GOT3 (cell line): ENCODE measurements around the gene MOSPD3.

Experiments used
- DNase-seq: peaks from one replicate; lab custom pipeline; 2025; ENCODE audit warnings: mixed read lengths; lab: John Stamatoyannopoulos, UW

MOSPD3 gene

DNA sequence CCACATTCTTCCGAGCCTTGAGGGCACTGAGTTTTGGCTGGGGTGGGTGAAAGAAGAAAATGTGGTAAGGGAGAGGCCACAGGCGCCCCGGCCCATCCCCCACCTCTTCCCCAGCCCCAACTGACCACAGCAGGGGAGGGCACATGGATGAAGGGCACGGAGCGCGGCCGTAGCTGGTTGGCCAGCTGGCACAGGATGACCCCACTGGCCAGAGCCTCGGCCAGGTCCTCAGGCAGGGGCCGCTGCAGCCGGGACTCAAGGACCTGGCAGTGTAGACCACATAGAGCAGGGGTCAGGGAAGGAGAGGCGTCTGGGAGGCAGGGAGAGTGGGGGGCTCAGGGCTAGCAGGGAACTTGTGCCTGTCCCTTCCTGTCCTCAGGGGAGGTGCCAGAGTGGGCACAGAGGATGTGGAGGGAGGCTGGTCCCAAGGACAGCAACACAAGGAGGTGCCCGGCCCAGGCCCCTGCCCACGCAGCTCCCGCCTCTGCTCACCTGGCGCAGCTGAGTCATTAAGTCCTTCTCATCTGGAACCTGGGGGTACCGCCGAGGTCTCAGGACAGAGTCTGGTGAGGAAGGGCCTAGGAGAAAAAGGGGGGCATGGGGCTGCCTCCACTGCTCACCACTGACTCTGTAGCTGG is 36.5 kb upstream of the MOSPD3 start:
- no peak for DNase-seq

DNA sequence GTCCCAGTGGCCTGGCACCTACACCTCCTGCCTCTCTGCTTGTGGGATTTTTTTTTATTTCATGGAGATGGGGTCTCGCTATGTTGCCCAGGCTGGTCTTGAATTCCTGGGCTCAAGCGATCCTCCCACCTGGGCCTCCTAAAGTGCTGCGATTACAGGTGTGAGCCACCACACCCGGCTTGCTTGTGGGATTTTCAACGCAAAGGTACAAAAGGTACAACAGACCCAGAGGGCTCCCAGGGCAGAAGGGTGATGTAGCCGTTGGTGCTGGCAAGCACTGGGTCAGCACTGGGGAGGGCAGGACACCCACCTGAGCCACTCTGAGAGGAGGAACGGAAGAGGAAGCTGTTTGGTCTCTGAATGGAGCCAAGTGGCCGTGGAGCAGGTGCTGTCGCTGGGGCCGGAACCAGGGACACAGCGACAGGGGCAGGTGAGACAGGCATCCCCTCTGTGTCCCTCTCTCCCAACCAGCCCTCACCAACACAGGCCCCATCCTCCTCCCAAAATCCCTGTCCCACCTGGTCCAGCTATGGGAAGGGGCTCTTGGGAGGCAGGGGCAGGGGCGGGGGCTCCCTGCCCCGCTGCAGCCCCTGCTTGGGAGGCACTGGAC is 35.9 kb upstream of the MOSPD3 start:
- DNase-seq = no peak

DNA sequence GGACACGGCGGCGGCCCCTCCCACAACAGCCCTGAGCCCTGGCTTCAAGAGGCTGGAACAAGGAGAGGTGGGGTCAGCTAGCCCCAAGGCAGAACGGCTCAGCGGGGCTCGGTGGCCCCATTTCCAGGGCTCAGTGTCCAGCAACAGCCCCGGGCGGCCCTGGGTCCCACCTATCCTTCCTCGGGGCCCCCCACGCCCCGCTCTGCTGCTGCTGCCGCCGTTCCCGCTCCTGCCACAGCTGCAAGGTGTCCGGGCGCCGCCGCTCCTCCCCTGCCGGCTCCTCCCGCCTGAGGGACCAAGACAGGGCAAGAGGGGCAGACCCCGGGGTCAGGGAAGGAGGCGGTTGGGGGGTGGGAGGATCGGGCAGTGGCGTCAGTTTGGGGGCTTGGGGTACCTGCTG is 35.2 kb upstream of the MOSPD3 start:
- no peak for DNase-seq

DNA sequence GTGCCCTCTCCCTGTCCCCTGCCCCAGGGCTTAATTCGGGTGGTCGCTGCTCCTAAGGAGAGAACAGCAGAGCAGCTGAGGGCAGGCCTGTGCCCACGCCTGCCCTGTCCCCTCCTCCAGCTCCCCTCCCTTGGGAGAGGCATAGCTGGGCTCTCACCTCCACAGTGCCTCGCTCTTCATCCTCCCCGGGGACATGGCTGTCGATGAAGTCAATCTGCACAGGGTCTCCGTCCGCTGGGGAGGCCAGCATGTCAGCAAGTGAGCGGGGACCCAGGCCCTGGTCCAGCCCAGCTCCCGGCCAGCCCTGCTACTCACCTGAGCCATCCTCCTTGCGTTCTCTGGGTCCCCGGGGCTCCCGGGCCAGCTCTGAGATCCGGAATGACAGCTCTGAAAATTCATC is 34.8 kb upstream of the MOSPD3 start:
- no peak for DNase-seq

DNA sequence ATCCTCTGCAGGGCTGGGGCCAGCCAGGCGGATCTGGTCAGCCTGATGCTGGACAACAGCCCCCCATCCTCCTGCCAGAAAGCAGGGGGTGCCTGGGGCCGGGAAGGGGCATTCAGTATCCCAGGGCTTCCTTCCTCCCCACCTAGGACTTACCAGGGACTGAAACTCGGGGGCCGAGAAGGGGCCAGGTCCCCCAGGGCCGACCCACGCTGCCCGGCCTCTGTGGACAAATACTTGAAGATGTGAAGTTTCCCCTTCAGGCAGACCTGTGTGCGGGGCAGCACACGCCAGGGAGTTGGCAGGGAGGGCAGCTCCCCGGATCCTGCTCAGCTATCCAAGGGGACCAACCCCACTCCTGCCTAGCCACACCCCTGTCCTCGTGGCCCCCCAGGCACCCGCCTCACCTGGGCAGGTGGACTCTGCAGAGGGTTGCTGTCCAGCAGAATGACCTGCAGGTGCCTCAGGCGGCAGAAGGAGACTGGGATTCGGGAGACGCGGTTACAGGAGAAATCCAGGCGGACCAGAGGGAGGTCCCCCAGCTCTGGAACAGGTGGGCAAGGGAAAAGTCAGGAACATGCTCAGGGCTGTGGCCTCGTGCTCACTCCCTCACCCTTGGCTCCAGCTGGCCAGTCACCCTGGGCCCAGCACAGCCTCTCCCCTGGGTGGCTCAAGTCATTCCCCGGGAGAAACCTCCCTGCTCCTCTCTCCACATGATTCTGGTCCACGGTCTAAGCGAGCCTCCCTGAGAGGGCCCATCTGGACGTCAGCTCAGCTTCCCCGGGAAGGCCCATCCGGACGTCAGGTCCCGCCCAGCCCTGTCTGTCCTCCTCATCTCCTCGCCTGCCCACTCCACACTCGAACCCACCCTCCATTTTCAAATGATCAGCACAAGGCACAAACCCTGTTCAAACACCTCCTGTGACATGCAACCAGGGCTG is 33.8 kb upstream of the MOSPD3 start:
- DNase-seq = no peak

DNA sequence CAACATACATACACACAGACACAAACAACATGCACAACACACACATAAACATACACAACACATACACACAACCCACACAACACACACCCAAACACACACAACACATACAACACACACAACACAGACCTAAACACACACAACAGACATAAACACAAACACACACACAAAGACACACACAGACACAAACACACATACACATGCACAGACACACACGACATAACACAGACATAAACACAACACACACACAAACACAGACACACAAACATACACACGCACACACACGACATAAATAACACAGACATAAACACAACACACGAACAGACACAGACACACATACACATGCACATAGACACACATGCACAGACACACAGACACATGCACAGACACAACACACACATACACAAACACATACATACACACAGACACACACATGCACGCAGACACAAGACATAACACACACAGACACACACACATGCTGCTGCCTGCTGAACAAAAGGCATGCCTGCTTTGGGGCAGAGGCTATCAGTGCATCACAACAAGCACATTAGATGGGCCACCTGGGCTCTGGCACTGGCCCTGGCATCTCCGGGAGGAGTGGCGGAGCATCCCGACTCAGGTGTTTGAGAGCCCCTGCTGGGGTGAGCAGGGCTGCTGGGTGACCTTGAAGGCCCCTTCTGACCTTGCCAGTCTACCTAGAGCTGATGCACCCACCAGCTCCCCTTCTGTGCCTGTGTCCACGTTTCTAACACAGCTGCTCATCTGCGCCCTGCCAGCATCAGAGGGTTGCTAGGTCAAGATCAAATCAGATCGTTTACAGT is 31.7 kb upstream of the MOSPD3 start:
- no peak for DNase-seq

DNA sequence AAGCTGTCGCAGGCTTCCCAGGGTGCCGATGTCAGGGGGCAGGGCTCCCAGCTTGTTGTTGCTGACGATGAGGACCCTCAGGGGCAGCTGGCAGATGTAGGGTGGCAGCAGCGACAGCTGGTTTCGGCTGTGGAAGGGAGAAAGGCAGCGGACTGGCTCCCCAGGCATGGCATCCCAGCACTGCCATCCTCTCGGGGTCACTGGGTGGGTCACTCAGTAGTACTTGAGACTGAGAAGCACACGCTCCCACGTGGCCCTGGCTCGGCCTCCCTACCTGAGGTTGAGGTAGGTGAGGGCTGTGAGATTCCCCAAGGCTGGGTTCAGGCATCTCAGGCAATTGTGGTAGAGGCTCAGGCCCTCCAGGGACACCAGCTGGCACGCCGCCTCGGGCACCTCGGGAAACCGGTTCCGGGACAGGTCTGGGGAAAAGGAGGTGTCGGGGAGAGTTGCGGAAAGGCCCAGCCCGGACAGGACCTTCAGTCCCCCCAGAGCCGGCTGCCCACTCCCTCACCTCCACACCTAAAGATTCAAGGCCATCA is 30.2 kb upstream of the MOSPD3 start:
- no peak for DNase-seq

DNA sequence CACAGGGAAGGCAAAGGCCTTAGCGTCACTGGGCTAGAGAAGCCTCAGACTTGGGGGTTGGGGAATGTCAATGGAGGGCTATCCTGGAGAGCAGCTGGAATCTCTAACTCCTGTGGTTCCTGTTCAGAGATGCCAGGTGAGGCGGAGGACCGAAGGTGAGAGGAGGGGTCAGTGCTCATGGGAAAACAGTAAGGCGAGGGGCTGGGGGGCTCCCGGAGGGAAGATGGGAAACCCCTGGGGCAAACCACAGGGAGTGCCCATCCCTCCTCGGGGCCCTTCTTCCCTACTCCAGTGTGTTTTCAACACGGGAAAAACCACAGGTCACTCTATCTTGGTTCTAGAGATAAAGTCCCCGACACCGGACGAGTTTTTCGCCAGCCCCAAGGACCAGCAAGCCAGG is 29.7 kb upstream of the MOSPD3 start:
- DNase-seq = no peak

DNA sequence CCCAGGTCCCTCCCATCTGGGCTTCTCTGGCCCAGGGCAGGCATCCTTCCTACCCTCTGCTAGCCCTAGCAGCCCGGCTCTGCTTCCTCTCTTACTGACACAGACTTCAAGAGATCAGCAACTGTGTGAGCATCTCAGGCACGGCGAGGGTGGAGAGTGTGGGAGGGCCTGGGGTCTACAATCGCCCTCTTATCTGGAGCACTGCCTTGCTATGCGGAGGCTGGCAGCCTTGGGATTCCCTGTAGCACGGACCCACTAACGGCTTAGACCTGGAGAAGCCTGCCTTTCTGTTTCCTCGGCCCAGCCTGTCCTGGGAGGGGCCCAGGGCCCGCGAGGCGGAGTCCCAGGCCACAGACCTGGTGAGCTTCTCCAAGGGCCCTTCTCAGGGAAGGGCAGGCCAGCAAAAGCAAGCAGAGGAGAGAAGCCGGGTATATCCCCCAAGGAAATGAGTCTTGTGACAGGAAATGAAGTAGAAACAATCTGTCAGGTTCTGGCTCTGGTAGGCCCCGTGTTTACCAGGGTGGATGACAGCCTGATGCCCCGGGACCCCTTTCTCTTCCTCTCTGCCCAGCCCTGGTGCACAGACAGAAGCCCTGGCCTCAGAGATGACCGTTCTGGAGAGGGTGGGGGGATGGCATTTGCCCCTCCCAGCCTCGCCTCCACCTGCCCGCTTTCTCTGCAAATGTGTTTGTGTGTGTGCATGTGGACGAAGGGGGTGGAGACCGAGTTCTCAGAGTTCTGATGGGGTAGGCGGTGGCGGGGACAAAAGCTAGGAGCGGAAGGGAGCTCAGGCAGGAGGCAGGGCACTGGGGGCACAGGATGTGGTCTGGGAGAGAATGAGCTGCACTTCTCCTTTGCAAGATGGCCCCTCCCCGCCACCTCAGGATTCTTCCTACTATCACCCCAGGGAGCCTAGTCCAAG is 28.9 kb upstream of the MOSPD3 start:
- DNase-seq = no peak

DNA sequence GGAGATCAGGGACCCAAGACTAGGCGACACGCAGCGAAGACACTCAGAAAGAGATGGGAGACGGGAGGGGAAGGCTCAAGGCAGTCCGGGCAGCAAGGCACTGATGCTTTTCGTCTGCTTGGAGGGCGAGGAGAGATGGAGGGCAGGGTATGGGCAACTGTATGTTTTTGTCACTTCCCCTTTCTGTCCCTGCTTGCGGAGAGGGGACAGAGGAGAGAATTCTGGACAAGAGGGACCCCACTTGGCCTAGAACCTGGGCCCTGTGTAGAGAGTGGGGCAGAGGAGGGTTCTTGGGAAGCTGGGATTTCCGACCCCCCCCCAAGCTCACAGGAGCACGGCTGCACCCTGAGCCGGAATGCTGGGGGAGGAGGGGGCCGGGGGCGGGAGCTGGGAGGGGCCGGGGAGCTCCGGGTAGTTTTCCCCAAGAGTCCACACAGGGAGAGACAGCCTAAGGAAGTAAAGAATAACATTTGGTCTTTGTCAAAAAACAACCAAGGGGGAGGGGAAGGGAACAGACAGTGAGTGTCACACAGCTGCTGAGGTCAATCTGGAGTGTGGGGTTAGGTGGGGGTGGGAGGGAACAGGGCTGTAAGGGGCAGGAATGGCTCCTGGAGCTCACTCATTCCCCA is 28.2 kb upstream of the MOSPD3 start:
- DNase-seq = no peak

DNA sequence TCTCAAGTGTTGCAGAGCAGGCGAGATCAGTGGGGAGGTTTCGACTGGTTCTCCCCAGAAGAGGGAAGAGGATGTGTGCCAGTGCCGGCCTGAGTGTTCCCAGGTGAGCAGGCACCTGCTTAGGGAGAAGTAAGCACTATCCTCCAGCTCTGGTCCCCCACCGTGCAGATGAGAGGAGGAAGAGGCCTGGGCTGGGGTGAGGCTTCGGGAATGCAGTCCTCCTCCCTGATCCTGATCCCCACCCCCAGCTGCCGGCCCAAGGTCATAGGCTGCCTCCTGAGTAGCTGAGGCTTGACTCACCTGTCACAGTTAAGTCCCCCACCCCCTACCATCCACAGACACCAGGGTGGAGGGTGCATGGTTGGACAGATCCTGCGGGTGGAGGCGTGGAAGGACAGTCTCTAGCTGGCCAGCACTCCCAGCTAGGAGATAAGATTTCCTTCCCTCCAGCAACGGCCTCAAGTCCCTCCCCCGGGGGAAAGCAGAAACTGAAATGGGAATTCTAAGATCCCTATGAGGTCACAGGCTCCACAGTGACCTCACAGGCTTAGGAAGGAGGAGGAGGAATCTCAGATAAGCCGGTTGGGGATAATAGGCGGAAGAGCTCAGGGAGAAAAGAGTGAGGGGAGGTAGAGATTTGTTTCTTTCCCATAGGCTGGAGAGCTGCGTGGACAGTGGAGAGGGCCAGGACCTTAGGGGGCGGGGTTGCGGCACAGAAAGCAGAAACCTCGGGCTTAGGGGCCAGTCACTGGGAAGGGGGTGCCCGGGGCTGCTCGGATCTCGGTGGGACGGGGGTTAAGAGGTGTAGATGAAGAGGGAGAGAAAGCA is 27.4 kb upstream of the MOSPD3 start:
- no peak for DNase-seq

DNA sequence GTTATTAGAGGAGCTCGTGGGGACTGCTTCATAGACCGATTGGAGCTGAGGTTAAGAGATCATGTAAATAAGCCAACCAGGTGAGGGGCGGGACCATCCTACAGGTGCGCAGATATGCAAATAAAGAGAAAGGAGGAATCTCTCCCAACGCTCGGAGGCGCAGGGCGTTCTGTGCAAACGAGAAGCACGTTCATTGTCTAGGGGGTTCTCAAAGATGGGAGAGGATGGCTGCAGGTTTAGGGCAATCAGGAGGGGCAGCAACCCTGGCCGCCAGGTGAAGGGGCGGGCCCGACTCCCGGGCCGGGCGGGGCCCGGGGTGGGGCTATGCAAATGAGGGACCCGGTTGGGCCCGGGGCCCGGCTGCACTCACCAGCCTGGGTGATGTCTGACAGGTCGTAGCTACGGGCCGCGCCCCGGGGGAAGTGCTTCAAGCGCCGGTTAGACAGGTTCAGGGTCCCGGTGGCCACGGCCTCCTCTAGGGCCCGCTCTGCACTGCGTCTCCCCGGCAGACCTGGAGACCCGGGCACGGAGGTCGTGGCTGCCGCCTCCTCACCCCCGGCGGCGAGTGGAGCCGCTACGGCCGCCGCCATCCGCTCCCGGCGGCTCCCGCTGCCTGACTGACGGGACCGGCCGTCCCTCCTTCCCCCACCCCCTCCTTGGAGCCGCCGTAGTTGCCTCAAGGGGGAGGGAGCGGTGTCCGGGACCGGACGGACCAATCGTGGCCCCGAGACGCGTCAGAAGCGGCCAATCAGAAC is 26.7 kb upstream of the MOSPD3 start, which contains the start of gene LRCH4:
Gene LRCH4, minus strand, starts transcription at position 619 of the 755 bp plus-strand sequence. Its CDS starts 29 bp downstream, at position 590.
- peak; percentile 54 for DNase-seq

DNA sequence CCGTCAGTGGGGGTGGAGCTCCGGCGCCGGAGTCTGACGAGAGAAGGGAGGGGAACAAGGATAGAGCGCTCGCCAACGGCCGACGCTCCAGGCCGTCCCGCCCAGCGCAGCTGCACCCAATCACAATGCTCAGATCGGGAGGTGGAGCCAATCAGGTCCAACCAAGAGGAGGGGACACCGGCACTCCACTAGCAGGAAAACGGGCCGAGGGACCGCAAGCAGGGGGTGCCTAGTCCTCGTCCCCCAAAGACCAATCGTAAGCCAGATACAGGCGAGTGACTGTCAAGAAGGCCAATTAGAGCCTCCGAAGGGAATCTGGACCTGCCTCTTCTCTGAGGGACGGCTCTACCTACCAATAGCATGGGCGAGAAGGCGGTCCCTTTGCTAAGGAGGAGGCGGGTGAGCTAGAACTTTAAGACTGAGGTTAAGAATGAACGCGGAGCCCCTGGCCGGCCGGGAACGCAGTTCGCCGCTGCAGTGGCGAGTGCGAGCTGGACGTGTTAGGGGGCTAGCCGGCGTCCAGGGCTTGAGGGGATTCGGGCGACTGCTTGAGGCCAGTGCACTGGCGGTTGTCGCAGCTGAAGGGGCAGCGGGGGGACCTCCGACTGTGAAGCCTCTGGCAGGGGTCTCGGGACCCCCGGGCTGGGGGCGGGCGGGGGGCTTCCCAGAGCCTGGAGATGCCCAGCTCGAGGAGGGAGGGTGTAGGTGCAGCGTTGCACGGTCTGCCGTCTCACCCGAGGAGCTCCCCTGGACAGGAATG is 25.9 kb upstream of the MOSPD3 start, which contains the start of gene FBXO24:
Gene FBXO24, plus strand, starts transcription at position 63 of the 760 bp plus-strand sequence. Its CDS starts 298 bp downstream, at position 361.
- DNase-seq = peak; percentile 97

DNA sequence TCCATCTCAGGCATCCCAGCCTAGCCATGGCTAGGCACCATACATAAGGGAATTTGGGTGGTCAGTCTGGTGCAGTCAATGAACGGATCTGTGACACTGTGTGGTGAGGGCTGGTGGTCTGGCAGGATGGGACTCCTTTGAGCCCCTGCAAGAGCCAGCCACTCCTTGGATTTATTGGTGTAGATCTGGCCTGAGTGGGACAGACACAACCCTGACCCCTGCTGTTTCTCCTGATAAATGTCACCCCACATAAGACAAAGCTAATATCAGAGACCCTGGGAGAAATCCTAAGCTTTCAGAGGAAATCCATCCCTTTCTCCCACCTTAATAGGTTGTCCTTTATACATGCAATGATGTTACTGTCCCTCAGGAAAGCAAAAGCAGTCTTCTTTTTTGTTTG is 23.9 kb upstream of the MOSPD3 start:
- DNase-seq = no peak

DNA sequence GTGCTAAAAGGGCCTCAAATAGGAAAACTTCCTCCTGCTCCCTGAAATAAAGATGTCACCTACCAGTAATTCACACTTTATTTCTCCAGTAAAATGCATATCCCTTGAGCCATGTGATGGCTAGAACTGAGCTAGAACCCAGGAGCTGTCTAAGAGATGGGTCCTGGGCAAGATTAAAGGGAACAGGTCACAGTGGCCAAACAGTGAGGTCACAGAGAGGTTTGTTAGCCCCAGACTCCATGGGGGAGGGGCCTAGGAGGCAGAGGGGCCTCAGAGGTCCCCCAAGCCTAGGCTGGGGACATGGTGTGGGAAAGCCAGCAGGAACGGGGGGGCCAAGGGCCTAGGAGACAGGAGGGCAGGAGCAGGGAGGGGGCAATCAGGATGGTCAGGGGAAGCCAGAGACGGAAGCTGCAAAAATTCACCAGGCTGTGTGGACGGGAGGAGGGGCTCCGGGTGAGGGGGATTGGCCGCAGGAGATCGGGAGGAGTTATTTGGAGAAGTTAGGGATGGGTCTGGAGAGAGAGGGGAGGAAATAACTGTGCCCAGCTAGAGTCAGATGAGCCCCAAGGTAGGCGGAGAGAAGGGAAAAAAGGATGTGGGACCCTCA is 22.9 kb upstream of the MOSPD3 start:
- DNase-seq = no peak

DNA sequence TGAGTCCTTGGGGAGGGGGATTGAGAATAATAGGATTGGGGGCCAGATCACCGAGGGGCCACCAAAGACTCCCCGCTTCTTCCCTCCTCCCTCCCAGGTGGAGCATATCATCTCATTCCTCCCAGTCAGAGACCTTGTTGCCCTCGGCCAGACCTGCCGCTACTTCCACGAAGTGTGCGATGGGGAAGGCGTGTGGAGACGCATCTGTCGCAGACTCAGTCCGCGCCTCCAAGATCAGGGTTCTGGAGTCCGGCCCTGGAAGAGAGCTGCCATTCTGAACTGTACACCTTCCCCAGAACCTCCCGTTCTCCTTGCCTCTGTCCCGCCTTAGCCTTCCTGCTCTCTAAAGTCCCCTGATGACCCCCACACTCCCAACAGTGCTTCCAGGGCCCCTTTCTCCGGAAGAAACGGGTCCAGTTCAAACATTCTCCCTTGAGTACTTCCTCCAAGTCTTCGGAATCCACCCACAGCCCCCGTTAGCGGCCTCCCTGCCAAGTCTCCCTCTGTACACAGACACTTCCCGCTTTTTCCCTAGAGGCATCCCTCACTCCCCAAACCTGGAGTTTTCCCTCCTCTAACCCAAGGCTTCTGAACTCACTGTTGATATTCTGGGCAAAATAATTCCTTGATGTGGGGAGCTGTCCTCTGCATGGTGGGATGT is 22.1 kb upstream of the MOSPD3 start:
- no peak for DNase-seq

DNA sequence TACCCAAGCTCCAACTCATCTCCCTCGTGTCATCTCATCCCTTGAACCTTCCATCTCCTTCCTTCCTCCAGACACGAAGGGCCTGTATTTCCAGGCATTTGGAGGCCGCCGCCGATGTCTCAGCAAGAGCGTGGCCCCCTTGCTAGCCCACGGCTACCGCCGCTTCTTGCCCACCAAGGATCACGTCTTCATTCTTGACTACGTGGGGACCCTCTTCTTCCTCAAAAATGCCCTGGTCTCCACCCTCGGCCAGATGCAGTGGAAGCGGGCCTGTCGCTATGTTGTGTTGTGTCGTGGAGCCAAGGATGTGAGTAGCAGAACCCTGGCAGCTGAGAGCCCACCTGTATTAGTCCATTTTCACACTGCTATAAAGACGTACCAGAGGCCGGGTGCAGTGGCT is 20.7 kb upstream of the MOSPD3 start:
- no peak for DNase-seq
